HEK293T (cell line): ENCODE measurements around the gene BEAN1.

Experiments
- CTCF ChIA-PET: fragments of 350-600 bp; formaldehyde crosslinking; extraction: SDS; loops from one replicate; lab custom pipeline; 2021; ENCODE audit warnings: antibody characterized with exemption, inconsistent platforms; lab: Yijun Ruan, JAX
- POLR2A ChIA-PET: fragments of 350-600 bp; formaldehyde crosslinking; extraction: SDS; loops from one replicate; lab custom pipeline; 2020; ENCODE audit warnings: antibody characterized with exemption, inconsistent platforms; lab: Yijun Ruan, JAX
- DNase-seq: peaks from one replicate; pipeline ENCODE4 v3.0.0; 2012; ENCODE audit warnings: mixed read lengths; ENCODE audit errors: extremely low spot score
- ARNT ChIP-seq: fragments of 450-650 bp; IDR thresholded peaks from 2 replicates; pipeline ENCODE4 v1.6.1; 2017; ENCODE audit warnings: mild to moderate bottlenecking
- BHLHE40 ChIP-seq: fragments of 450-650 bp; IDR thresholded peaks from 2 replicates; pipeline ENCODE4 v1.6.1; 2016; ENCODE audit warnings: mild to moderate bottlenecking, moderate library complexity, borderline replicate concordance
- CTBP1 ChIP-seq: fragments of 450-650 bp; IDR thresholded peaks from 2 replicates; pipeline ENCODE4 v1.6.1; 2016; ENCODE audit warnings: borderline replicate concordance
- ELF4 ChIP-seq: fragments of 450-650 bp; IDR thresholded peaks from 2 replicates; pipeline ENCODE4 v1.6.1; 2017; ENCODE audit warnings: antibody characterized with exemption
- FOXA1 ChIP-seq: fragments of 450-650 bp; IDR thresholded peaks from 2 replicates; pipeline ENCODE4 v1.6.1; 2016; ENCODE audit warnings: mild to moderate bottlenecking
- FOXK2 ChIP-seq: fragments of 450-650 bp; IDR thresholded peaks from 2 replicates; pipeline ENCODE4 v1.6.1; 2016; ENCODE audit warnings: mild to moderate bottlenecking
- FOXM1 ChIP-seq: fragments of 450-650 bp; IDR thresholded peaks from 2 replicates; pipeline ENCODE4 v1.6.1; 2017; ENCODE audit warnings: mild to moderate bottlenecking, borderline replicate concordance
- HDGF ChIP-seq: fragments of 450-650 bp; IDR thresholded peaks from 2 replicates; pipeline ENCODE4 v1.6.1; 2017; ENCODE audit warnings: antibody characterized with exemption, borderline replicate concordance
- L3MBTL2 ChIP-seq: fragments of 450-650 bp; conservative IDR thresholded peaks from 2 replicates; pipeline ENCODE4 v1.6.1; 2016; ENCODE audit warnings: mild to moderate bottlenecking
- LEF1 ChIP-seq: fragments of 450-650 bp; IDR thresholded peaks from 2 replicates; pipeline ENCODE4 v1.6.1; 2017; ENCODE audit warnings: mild to moderate bottlenecking, borderline replicate concordance
- NFRKB ChIP-seq: fragments of 450-650 bp; IDR thresholded peaks from 2 replicates; pipeline ENCODE4 v1.6.1; 2016; ENCODE audit warnings: mild to moderate bottlenecking, moderate library complexity
- SP1 ChIP-seq: fragments of 450-650 bp; IDR thresholded peaks from 2 replicates; pipeline ENCODE4 v1.6.1; 2017
- SUZ12 ChIP-seq: fragments of 450-650 bp; IDR thresholded peaks from 2 replicates; pipeline ENCODE4 v1.6.1; 2016; ENCODE audit warnings: mild to moderate bottlenecking
- TARDBP ChIP-seq: fragments of 450-650 bp; IDR thresholded peaks from 2 replicates; pipeline ENCODE4 v1.6.1; 2016
- ZNF384 ChIP-seq: fragments of 450-650 bp; IDR thresholded peaks from 2 replicates; pipeline ENCODE4 v1.6.1; 2016
- TF ChIP-seq, protein P1 (sequence below): fragments of 450-650 bp; IDR thresholded peaks from 2 replicates; pipeline ENCODE4 v1.6.1; 2016

The BEAN1 gene

DNA sequence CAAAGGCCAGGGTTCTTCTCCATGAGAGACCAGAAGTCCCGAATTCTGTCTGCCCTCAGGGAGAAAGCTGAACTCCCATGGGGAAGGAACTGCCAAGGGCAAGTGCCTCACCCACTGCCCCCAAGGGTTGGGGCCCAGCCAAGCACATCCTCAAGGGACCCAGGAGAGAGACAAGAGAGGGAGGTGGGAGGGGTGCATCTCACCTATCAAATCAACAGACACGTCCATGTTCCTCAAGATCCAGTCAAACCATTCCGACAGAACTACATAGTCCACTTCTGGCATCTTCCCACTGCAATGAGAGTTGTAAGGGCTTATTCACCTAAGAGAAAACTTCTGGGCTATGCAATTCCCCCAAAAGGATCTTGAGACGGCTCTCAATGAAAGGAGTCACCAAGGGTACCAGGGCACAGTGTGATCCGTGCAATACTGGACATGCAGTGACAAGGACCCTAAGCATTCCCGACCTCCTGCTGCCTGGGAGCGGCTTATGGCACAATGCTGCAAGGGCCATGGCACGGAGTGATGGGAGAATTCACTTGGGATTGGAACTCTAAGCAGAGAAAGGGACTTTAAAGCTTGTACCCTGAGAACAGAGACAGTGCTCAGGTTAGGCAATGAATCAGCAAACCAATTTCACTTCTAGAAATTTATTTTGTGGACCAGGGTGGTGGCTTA, 90.6 kb downstream of the BEAN1 start:
- TF ChIP-seq TARDBP (no peak), BHLHE40 (no peak), FOXM1 (no peak), FOXA1 (no peak), HDGF (no peak), FOXK2 (no peak), ZNF384 (no peak), SP1 (no peak), SUZ12 (no peak), CTBP1 (no peak), ELF4 (no peak), LEF1 (no peak), ARNT (no peak), NFRKB (no peak), L3MBTL2 (no peak)
- TF ChIP-seq, protein P1, sequence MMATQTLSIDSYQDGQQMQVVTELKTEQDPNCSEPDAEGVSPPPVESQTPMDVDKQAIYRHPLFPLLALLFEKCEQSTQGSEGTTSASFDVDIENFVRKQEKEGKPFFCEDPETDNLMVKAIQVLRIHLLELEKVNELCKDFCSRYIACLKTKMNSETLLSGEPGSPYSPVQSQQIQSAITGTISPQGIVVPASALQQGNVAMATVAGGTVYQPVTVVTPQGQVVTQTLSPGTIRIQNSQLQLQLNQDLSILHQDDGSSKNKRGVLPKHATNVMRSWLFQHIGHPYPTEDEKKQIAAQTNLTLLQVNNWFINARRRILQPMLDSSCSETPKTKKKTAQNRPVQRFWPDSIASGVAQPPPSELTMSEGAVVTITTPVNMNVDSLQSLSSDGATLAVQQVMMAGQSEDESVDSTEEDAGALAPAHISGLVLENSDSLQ = no peak
- no peak for DNase-seq
- POLR2A ChIA-PET = no interaction called here
- CTCF ChIA-PET = no interaction called here

DNA sequence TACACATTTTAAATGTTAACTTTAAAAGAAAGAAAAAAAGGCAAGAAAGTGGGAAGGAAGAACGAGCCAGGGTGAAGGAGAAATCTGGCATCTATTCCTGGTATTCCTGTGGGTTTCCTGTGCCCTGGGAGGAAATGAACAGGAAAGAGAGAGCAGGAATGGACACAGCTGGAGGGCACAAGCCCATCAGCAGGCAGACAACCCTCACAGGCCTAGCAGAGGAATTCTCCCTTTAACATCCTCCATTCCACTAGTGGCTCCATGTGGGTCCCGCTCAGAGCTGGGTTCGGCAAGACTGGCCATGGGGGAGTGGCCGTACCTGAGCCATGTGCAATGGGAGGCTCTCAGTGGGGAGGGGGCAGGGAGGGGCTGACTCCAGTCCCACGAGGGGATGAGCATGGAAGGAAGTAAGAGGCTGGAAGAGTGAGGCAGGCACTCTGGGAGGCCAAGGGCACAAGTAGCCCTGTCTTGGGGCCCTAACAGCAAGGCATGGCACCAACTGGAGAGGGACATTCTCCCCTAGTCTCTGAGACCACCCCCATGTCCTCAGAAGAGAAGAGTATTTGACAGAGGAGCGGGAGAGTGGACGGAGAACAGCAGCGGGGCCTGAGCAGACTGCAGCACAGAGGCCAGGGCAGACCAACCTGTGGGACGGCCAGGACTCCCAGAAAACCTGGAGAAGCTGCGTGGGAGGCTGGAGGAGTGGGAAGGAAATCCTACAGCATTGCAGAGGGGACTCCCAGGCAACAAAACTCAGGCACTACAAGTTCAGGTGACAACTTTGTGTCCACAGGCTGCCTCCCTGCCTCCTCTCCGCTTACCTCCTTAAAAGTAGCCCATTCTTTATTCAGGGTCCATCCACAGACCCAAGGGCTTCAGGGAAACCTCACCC, 92.6 kb downstream of the BEAN1 start:
- ChIA-PET CTCF (interaction anchor here (0.7 kb wide), 1 partner anchor 432 kb away, joined by 3 read pairs; no protein-coding TSS in a partner anchor), POLR2A (no interaction called here)
- TF ChIP-seq LEF1 (no peak), FOXK2 (no peak), SUZ12 (no peak), CTBP1 (no peak), SP1 (no peak), FOXA1 (no peak), HDGF (no peak), ARNT (no peak), ZNF384 (no peak), FOXM1 (no peak), L3MBTL2 (no peak), NFRKB (no peak), BHLHE40 (no peak), ELF4 (no peak), TARDBP (no peak)
- TF ChIP-seq, protein P1 = no peak
- no peak for DNase-seq

DNA sequence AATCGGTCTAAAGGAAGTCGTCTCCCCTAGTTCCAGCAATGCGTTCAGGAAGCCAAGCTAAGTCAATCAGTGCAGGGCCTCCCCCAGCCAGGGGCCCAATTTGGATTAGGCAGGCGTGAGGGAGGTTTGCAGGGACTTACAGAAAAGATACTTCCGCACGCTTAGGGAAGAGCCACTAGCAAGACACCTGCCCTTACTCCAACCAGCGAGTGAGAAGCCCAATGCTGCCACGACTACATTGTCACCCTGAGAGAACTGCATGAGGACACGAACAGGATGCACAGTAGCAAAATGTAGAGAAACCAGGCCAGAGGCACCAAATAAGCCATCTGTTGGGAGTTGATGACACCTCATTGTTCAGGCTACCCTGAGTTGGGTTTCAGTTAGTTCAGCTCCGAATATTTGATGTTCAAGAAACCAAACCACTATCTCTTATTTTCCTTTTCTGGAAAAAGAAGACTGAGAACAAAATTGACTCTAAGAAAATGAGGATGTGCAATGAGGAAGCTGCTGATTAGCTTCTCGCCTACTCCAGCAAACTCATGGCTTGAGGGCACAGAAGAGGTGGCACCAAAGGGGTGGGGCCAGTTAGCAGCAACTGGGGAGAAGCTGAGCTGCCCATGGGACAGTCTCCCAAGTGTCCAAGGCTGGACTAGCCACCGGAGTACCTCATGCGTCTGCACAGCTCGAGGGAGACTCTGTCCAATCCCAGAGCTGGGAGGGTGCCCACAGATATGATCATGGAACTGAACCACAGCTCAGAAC, 93.5 kb downstream of the BEAN1 start:
- no peak for DNase-seq
- CTCF ChIA-PET = interaction anchor here (0.6 to 0.7 kb wide), 2 partner anchors 8 to 432 kb away, joined by 3 read pairs; no protein-coding TSS in a partner anchor
- POLR2A ChIA-PET = interaction anchor here (0.9 kb wide), 1 partner anchor 29 kb away, joined by 3 read pairs; no protein-coding TSS in a partner anchor
- no peak for TF ChIP-seq SP1

DNA sequence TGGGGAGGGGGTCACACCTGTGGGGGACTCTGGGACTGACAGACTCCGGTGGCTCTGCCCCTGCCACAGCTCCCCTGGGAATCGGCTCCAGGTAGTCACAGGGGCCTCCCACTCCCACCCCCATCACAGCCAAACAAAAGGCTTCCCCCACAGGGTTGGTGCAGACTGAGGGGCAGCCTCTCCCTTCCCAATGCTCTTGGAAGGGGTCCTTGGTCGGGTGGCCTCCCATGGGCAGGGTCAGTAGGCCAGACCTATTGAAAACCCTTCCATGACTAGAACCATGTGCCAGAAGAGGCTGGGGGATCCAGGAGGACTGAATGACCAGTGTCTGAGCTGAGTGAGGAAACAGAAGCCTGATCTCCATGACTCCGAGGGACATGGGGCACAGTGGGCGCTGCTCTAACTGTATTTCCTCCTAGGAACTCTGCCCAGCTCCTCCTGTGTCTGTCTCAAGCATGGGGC, 94.2 kb downstream of the BEAN1 start:
- ChIA-PET CTCF (no interaction called here), POLR2A (interaction anchor here (0.9 kb wide), 1 partner anchor 28 kb away, joined by 3 read pairs; no protein-coding TSS in a partner anchor)
- no peak for DNase-seq
- TF ChIP-seq ZNF384 (no peak), FOXA1 (no peak), FOXM1 (no peak), L3MBTL2 (no peak), CTBP1 (no peak), HDGF (no peak), ELF4 (no peak), FOXK2 (no peak)

DNA sequence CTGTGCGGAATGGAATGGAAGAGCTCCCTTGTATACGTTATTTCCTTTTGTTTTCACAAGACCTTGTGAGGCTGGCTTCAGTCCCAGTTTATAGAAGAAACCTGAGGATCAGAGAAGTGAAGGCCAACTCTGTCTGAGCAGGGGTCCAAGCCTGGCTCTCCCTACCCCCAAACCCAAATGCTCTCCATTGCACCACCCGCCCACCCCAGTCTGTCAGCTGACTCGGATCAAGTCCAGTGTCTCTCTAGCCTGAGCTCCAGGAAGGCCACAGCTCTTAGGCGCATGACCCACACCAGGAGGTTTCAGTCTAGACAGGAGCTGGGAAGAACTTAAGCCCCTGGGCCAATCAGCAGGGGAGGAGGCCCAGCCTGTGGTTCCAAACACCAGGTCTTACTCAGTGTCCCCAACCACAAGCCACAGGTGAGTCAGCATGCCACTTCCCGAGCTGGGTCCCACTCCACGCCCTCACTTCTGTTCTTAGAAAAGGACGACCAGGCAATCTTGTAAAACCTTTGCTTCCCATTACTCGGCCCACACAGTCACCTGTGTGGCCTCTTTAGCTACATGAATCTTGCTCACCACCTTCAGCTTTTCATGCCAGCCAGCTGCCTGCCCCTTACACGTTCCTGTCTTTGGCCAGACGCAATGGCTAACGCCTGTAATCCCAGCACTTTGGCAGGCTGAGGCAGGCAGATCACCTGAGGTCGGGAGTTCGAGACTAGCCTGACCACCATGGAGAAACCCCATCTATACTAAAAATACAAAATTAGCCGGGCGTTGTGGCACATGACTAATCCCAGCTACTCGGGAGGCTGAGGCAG, 95.1 kb downstream of the BEAN1 start:
- CTCF ChIA-PET = no interaction called here
- no peak for TF ChIP-seq L3MBTL2
- DNase-seq = no peak
- POLR2A ChIA-PET = no interaction called here
